B cell (primary cell): ENCODE data around the gene SLCO2B1. TPM values are rescaled to one million over a fixed set of nuclear protein-coding genes. Genes with fewer than 3 reads are reported as not detected.

Source experiments
- ATAC-seq: fragments of 200-7000 bp; cut with Tn5 transposase; one replicate; pipeline ENCODE4 v1.10.0; 2021; ENCODE audit warnings: low read depth, mild to moderate bottlenecking, moderate number of reproducible peaks, moderate library complexity
- CTCF ChIA-PET: fragments of 350-600 bp; sonication (Branson Sonifier 250); formaldehyde crosslinking; loops from one replicate; lab custom pipeline; 2021; ENCODE audit warnings: antibody characterized with exemption, inconsistent platforms; lab: Charles Lee
- POLR2A ChIA-PET: fragments of 350-600 bp; sonication (Branson Sonifier 250); formaldehyde crosslinking; loops from one replicate; lab custom pipeline; 2021; ENCODE audit warnings: antibody characterized with exemption; lab: Charles Lee
- DNase-seq: peaks from one replicate; pipeline ENCODE4 v3.0.0; 2013
- H2AFZ ChIP-seq: 2 replicates; pipeline ENCODE4 v1.6.1; 2012; ENCODE audit warnings: mild to moderate bottlenecking, low read depth, low read length; ENCODE audit not compliant: insufficient read depth, poor library complexity, severe bottlenecking
- H3K27ac ChIP-seq, 2 donors: 1 replicate in 1 of 2; 2 replicates in 1 of 2; pipeline ENCODE4 v1.5.1; 2012 to 2013; ENCODE audit warnings: low read length in 2 of 2, mild to moderate bottlenecking in 2 of 2, moderate library complexity in 1 of 2
- H3K27me3 ChIP-seq, 4 experiments: fragments of 200-600 bp in 1 of 4; sonication (generic) in 1 of 4; replicated peaks in 1 of 4; 1 replicate in 2 of 4; 2 replicates in 2 of 4; pipeline versions ENCODE4 v1.6.1 to v1.7.0; 2013 to 2016; ENCODE audit warnings: low read length in 3 of 4, mild to moderate bottlenecking in 2 of 4, mixed read lengths in 1 of 4, moderate library complexity in 1 of 4; ENCODE audit not compliant: insufficient read depth in 4 of 4, control insufficient read depth in 3 of 4; ENCODE audit errors: control extremely low read depth in 1 of 4
- H3K36me3 ChIP-seq, 2 experiments: replicated peaks in 1 of 2; 1 replicate in 1 of 2; 2 replicates in 1 of 2; pipeline versions ENCODE4 v1.6.1 to v1.7.1; 2013; ENCODE audit warnings: low read length in 1 of 2; ENCODE audit not compliant: insufficient read depth in 2 of 2, control insufficient read depth in 1 of 2; ENCODE audit errors: control extremely low read depth in 1 of 2, extremely low read depth in 1 of 2
- H3K4me1 ChIP-seq, 2 donors: fragments of 200-600 bp in 1 of 2; sonication (generic) in 1 of 2; 1 replicate in 1 of 2; 2 replicates in 1 of 2; pipeline versions ENCODE4 v1.5.1 to v1.6.1; 2013 to 2017; ENCODE audit warnings: low read length in 2 of 2; ENCODE audit not compliant: control insufficient read depth in 2 of 2, insufficient read depth in 2 of 2
- H3K4me2 ChIP-seq: replicated peaks from 2 replicates; pipeline ENCODE3; 2012; ENCODE audit warnings: mild to moderate bottlenecking, low read depth, low read length; ENCODE audit not compliant: poor library complexity, severe bottlenecking
- H3K4me3 ChIP-seq, 5 experiments: fragments of 200-600 bp in 1 of 5; sonication (generic) in 1 of 5; 1 replicate in 3 of 5; 2 replicates in 2 of 5; pipeline versions ENCODE4 v1.5.1 to v1.7.0; 2011 to 2016; ENCODE audit warnings: low read length in 4 of 5, mild to moderate bottlenecking in 4 of 5, low read depth in 2 of 5, control low read depth in 1 of 5, moderate library complexity in 1 of 5; ENCODE audit not compliant: insufficient read depth in 1 of 5; ENCODE audit errors: control extremely low read depth in 1 of 5, extremely low read depth in 1 of 5
- H3K79me2 ChIP-seq: fragments of 200-600 bp; sonication (generic); one replicate; pipeline ENCODE4 v1.6.0; 2016; ENCODE audit warnings: low read length; ENCODE audit not compliant: control insufficient read depth, insufficient read depth
- H3K9ac ChIP-seq: fragments of 200-600 bp; sonication (generic); 2 replicates; pipeline ENCODE4 v1.6.1; 2017; ENCODE audit warnings: mild to moderate bottlenecking, low read length, moderate library complexity
- H3K9me3 ChIP-seq, 3 donors: one replicate each; pipeline versions ENCODE4 v1.6.1 to v1.7.1; 2013; ENCODE audit warnings: low read length in 2 of 3; ENCODE audit not compliant: control insufficient read depth in 2 of 3, insufficient read depth in 1 of 3; ENCODE audit errors: control extremely low read depth in 1 of 3
- H4K20me1 ChIP-seq: 2 replicates; pipeline ENCODE4 v1.6.0; 2012; ENCODE audit warnings: mild to moderate bottlenecking, low read length; ENCODE audit not compliant: insufficient read depth, control insufficient read depth, poor library complexity, severe bottlenecking
- H3K27ac Mint-ChIP-seq: one replicate; pipeline ENCODE4 v1.8.0; 2021; ENCODE audit warnings: mixed read lengths
- H3K27me3 Mint-ChIP-seq: one replicate; pipeline ENCODE4 v1.8.0; 2021; ENCODE audit warnings: mixed read lengths
- H3K4me1 Mint-ChIP-seq: one replicate; pipeline ENCODE4 v1.8.0; 2021; ENCODE audit warnings: mixed read lengths
- H3K4me3 Mint-ChIP-seq: one replicate; pipeline ENCODE4 v1.8.0; 2021; ENCODE audit warnings: mixed read lengths
- H3K9me3 Mint-ChIP-seq: one replicate; pipeline ENCODE4 v1.8.0; 2022; ENCODE audit warnings: mixed read lengths; ENCODE audit not compliant: insufficient read depth
- EZH2 ChIP-seq: IDR thresholded peaks from 2 replicates; pipeline ENCODE4 v1.6.1; 2012; ENCODE audit warnings: borderline replicate concordance, low read depth, mild to moderate bottlenecking, moderate library complexity, low read length; ENCODE audit not compliant: insufficient read depth, poor library complexity, severe bottlenecking
- WGBS: methylation state at CpG from one replicate; pipeline ENCODE4 v1.1.5; 2013; ENCODE audit warnings: missing lambda C conversion rate; ENCODE audit not compliant: insufficient coverage; 5-methylcytosine and 5-hydroxymethylcytosine counted together
- intact Hi-C: fragments of 100-400 bp; cut with micrococcal nuclease; formaldehyde crosslinking; loops from one replicate; pipeline ENCODE4 v1.10.0; 2022
- polyA plus RNA-seq: library from polyadenylated mRNA; depleted of rRNA; stranded (reverse); fragments of >200 nt; gene quantifications from 2 replicates; pipeline ENCODE4 v1.2.3, GENCODE V29; 2012
- total RNA-seq, 2 donors: library from RNA; stranded (reverse); fragments of 120-200 nt in 1 of 2; gene quantifications; 1 replicate in 1 of 2; 2 replicates in 1 of 2; pipeline versions ENCODE4 v1.2.3 to v1.2.4, GENCODE V29; 2013 to 2022
- TF ChIP-seq, protein P1 (sequence below): fragments of 200-600 bp; IDR thresholded peaks from one replicate; pipeline ENCODE4 v1.8.0; 2022; ENCODE audit warnings: antibody characterized with exemption, mild to moderate bottlenecking

Gene SLCO2B1
- total and polyA plus RNA-seq, 2 donors (not counting 1 experiment from before 2014, with no cell fraction given), result 1.2 TPM; not detected in 1

DNA sequence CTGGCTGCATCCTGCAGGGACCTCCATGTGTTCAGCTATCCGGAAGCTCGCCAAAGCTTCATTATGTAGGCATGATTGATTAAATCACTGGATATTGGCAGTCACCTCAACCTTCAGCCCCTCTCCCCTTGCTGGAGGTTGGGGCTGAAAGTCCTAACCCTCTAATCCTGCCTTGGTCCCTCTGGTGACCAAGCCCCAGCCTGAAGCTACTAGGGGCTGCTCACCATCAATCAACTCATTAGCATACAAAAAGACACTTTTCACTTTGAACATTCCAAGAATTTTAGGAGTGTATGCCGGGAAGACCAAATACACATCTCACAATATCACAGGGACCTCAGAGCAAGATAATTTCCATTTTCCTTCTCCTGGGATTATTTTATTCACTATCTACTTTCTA is 50.9 kb downstream of the SLCO2B1 start:
- Mint-ChIP-seq H3K27ac (no peak overlapping the region), H3K27me3 (peaks cover 24% of the 10 kb centered on the region), H3K4me3 (no peak overlapping the region), H3K9me3 (no peaks in the 10 kb centered on the region), H3K4me1 (no peaks in the 10 kb centered on the region)
- no peak for TF ChIP-seq EZH2
- TF ChIP-seq, protein P1, sequence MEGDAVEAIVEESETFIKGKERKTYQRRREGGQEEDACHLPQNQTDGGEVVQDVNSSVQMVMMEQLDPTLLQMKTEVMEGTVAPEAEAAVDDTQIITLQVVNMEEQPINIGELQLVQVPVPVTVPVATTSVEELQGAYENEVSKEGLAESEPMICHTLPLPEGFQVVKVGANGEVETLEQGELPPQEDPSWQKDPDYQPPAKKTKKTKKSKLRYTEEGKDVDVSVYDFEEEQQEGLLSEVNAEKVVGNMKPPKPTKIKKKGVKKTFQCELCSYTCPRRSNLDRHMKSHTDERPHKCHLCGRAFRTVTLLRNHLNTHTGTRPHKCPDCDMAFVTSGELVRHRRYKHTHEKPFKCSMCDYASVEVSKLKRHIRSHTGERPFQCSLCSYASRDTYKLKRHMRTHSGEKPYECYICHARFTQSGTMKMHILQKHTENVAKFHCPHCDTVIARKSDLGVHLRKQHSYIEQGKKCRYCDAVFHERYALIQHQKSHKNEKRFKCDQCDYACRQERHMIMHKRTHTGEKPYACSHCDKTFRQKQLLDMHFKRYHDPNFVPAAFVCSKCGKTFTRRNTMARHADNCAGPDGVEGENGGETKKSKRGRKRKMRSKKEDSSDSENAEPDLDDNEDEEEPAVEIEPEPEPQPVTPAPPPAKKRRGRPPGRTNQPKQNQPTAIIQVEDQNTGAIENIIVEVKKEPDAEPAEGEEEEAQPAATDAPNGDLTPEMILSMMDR, result no peak
- H3K4me2 ChIP-seq, result no peak overlapping the region
- no peak overlapping the region for H3K27ac ChIP-seq
- no peaks in the 10 kb centered on the region for H3K36me3 ChIP-seq
- no peaks in the 10 kb centered on the region for H3K79me2 ChIP-seq
- H3K4me1 ChIP-seq, result no peaks in the 10 kb centered on the region
- intact Hi-C loops, result no loop called here
- WGBS, result no CpG with 5 or more reads among the region's 3 CpGs
- no peak overlapping the region for H2AFZ ChIP-seq
- CTCF ChIA-PET, result interaction anchor here (8.3 kb wide), 1 partner anchor 60 kb away, joined by 89 read pairs; no protein-coding TSS in a partner anchor
- DNase-seq (no peak), ATAC-seq (no peak)
- no peak overlapping the region for H3K9ac ChIP-seq
- H3K4me3 ChIP-seq, result no peak overlapping the region
- H3K9me3 ChIP-seq, result no peaks in the 10 kb centered on the region
- H3K27me3 ChIP-seq, result peaks cover 0 to 3% (median 0%) of the 10 kb centered on the region in 4 experiments
- no peaks in the 10 kb centered on the region for H4K20me1 ChIP-seq
- POLR2A ChIA-PET, result no interaction called here

- intact Hi-C loops, result no loop called here
- POLR2A ChIA-PET, result no interaction called here
Measured at GRCh38 chr11:75202195-75202594, 51.3 kb downstream of the SLCO2B1 start.

More at GRCh38 chr11:75202195-75202594, 51.3 kb downstream of the SLCO2B1 start:
- WGBS, result 90% methylated on average over 6 of the region's 6 CpGs
- TF ChIP-seq, protein P1, result no peak
- TF ChIP-seq EZH2, result no peak
- H3K79me2 ChIP-seq, result no peaks in the 10 kb centered on the region
- Mint-ChIP-seq H3K27me3 (peaks cover 27% of the 10 kb centered on the region), H3K27ac (no peak overlapping the region), H3K4me1 (no peaks in the 10 kb centered on the region), H3K4me3 (no peak overlapping the region), H3K9me3 (no peaks in the 10 kb centered on the region)
- no peak overlapping the region for H3K27ac ChIP-seq
- no peaks in the 10 kb centered on the region for H3K4me1 ChIP-seq
- H2AFZ ChIP-seq, result no peak overlapping the region
- no peaks in the 10 kb centered on the region for H3K36me3 ChIP-seq
- DNase-seq (no peak), ATAC-seq (no peak)
- H3K9ac ChIP-seq, result no peak overlapping the region
- peaks cover 0 to 3% (median 0%) of the 10 kb centered on the region in 4 experiments for H3K27me3 ChIP-seq
- H3K4me2 ChIP-seq, result no peak overlapping the region
- H3K4me3 ChIP-seq, result no peak overlapping the region
- CTCF ChIA-PET, result interaction anchor here (8.3 kb wide), 1 partner anchor 61 kb away, joined by 89 read pairs; no protein-coding TSS in a partner anchor
- no peaks in the 10 kb centered on the region for H4K20me1 ChIP-seq
- H3K9me3 ChIP-seq, result no peaks in the 10 kb centered on the region
